HG03025 (cell line): ENCODE measurements around the gene LTN1.

ENCODE experiments used
- ATAC-seq: cut with Tn5 transposase; IDR thresholded peaks from one replicate; pipeline ENCODE4 v1.9.1; 2021; ENCODE audit warnings: mild to moderate bottlenecking, moderate library complexity; ENCODE audit not compliant: unreplicated experiment, low FRiP score

The LTN1 gene

GRCh38 chr21:28884976-28885852, 107.5 kb downstream of the LTN1 start:
- ATAC-seq, result peak; percentile 98

GRCh38 chr21:28884481-28884880, 108.2 kb downstream of the LTN1 start:
- ATAC-seq, result peak; percentile 31

- no peak for ATAC-seq
Observed at GRCh38 chr21:28883931-28884330, 108.7 kb downstream of the LTN1 start.

- ATAC-seq, result no peak
Observed at GRCh38 chr21:28882345-28882744, 110.3 kb downstream of the LTN1 start.
